Esophagus squamous epithelium (tissue), 5 donors: ENCODE measurements around the gene CALHM3. TPM values are rescaled to one million over a fixed set of nuclear protein-coding genes. Genes with fewer than 3 reads are reported as not detected.
"Not testable (repeated sequence)": the region's sequence is repeated elsewhere in the genome, so short reads cannot be mapped to it uniquely, and the experiment has no call there.

Experiments
- DNase-seq: peaks from one replicate; lab custom pipeline; 2025; lab: John Stamatoyannopoulos, UW
- H3K27ac ChIP-seq, 4 donors: fragments of 200-600 bp; sonication (generic); one replicate each; pipeline ENCODE4 v1.5.1; 2016 to 2019; ENCODE audit warnings: mild to moderate bottlenecking in 1 of 4
- H3K27me3 ChIP-seq, 4 donors: fragments of 200-600 bp; sonication (generic); 1 replicate in 3 of 4; 2 replicates in 1 of 4; pipeline versions ENCODE4 v1.5.1 to v1.6.0; 2017 to 2021; ENCODE audit warnings: antibody characterized with exemption in 1 of 4
- H3K36me3 ChIP-seq, 3 donors: fragments of 200-600 bp; sonication (generic); one replicate each; pipeline ENCODE4 v1.5.1; 2016 to 2019
- H3K4me1 ChIP-seq, 3 donors: fragments of 200-600 bp; sonication (generic); one replicate each; pipeline ENCODE4 v1.5.1; 2017 to 2019
- H3K4me3 ChIP-seq, 4 donors: fragments of 200-600 bp; sonication (generic); 1 replicate in 3 of 4; 2 replicates in 1 of 4; pipeline ENCODE4 v1.5.1; 2016 to 2019; ENCODE audit warnings: mild to moderate bottlenecking in 2 of 4, moderate library complexity in 1 of 4
- H3K9me3 ChIP-seq, 3 donors: fragments of 200-600 bp; sonication (generic); one replicate each; pipeline ENCODE4 v1.5.1; 2016 to 2019
- POLR2A ChIP-seq, 4 donors: fragments of 450-650 bp; IDR thresholded peaks; one replicate each; pipeline ENCODE4 v1.6.1; 2017; ENCODE audit warnings: antibody characterized with exemption in 4 of 4, mild to moderate bottlenecking in 4 of 4, moderate library complexity in 3 of 4
- WGBS, 2 donors: methylation state at CpG; one replicate each; pipeline ENCODE4 v1.1.5; 2018; 5-methylcytosine and 5-hydroxymethylcytosine counted together
- intact Hi-C: fragments of 100-400 bp; cut with DNase I; formaldehyde crosslinking; loops from one replicate; pipeline ENCODE4 v1.15.0; 2022
- total RNA-seq, 4 donors: library from RNA; depleted of rRNA; stranded (reverse); fragments of >200 nt; gene quantifications; one replicate each; pipeline ENCODE4 v1.1.0, GENCODE V29; 2016
- TF ChIP-seq, protein P1 (sequence below), 6 experiments: fragments of 450-650 bp in 4 of 6; fragments of 200-600 bp in 2 of 6; sonication (generic) in 2 of 6; IDR thresholded peaks; one replicate each; pipeline ENCODE4 v1.5.1; 2016 to 2019; ENCODE audit warnings: antibody characterized with exemption in 6 of 6, mild to moderate bottlenecking in 4 of 6, moderate library complexity in 4 of 6
- donor health status: DM: yes; HTN: yes; CAD: no.

The CALHM3 gene, protein sequence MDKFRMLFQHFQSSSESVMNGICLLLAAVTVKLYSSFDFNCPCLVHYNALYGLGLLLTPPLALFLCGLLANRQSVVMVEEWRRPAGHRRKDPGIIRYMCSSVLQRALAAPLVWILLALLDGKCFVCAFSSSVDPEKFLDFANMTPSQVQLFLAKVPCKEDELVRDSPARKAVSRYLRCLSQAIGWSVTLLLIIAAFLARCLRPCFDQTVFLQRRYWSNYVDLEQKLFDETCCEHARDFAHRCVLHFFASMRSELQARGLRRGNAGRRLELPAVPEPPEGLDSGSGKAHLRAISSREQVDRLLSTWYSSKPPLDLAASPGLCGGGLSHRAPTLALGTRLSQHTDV
- total RNA-seq, result not detected

GRCh38 chr10:103479135-103479534 is at the start of gene CALHM3:
TSS of gene CALHM3 (minus strand) at chr10:103479240. CDS start at chr10:103479032, 208 bp downstream.
- Histone ChIP-seq H3K4me1 (peaks cover 0 to 17% (median 6%) of the 10 kb centered on the region in 3 donors), H3K27me3 (no peaks in the 10 kb centered on the region), H3K27ac (no peak within 1 kb of the TSS), H3K36me3 (no peaks in the 10 kb centered on the region), H3K9me3 (no peaks in the 10 kb centered on the region), H3K4me3 (no peak within 1 kb of the TSS)
- WGBS, 2 donors, result no CpG with 5 or more reads among the region's 7 CpGs
- DNase-seq, result no peak
- intact Hi-C loops, result no loop called here
- TF ChIP-seq POLR2A (IDR thresholded peaks at IDR 0.05), result no peak
- TF ChIP-seq, protein P1, sequence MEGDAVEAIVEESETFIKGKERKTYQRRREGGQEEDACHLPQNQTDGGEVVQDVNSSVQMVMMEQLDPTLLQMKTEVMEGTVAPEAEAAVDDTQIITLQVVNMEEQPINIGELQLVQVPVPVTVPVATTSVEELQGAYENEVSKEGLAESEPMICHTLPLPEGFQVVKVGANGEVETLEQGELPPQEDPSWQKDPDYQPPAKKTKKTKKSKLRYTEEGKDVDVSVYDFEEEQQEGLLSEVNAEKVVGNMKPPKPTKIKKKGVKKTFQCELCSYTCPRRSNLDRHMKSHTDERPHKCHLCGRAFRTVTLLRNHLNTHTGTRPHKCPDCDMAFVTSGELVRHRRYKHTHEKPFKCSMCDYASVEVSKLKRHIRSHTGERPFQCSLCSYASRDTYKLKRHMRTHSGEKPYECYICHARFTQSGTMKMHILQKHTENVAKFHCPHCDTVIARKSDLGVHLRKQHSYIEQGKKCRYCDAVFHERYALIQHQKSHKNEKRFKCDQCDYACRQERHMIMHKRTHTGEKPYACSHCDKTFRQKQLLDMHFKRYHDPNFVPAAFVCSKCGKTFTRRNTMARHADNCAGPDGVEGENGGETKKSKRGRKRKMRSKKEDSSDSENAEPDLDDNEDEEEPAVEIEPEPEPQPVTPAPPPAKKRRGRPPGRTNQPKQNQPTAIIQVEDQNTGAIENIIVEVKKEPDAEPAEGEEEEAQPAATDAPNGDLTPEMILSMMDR (IDR thresholded peaks at IDR 0.05), result no peak

GRCh38 chr10:103528549-103528948 is 49.5 kb upstream of the CALHM3 start:
- peaks cover 0 to 7% (median 0%) of the 10 kb centered on the region in 3 donors for H3K9me3 ChIP-seq
- no peak for DNase-seq
- no peaks in the 10 kb centered on the region for H3K27me3 ChIP-seq
- TF ChIP-seq, protein P1 (IDR thresholded peaks at IDR 0.05), result no peak
- TF ChIP-seq POLR2A (IDR thresholded peaks at IDR 0.05), result no peak
- intact Hi-C loops, result no loop called here
- no peak overlapping the region for H3K27ac ChIP-seq
- H3K4me1 ChIP-seq, result no peaks in the 10 kb centered on the region
- no peaks in the 10 kb centered on the region for H3K36me3 ChIP-seq
- H3K4me3 ChIP-seq, result no peak overlapping the region

DNA sequence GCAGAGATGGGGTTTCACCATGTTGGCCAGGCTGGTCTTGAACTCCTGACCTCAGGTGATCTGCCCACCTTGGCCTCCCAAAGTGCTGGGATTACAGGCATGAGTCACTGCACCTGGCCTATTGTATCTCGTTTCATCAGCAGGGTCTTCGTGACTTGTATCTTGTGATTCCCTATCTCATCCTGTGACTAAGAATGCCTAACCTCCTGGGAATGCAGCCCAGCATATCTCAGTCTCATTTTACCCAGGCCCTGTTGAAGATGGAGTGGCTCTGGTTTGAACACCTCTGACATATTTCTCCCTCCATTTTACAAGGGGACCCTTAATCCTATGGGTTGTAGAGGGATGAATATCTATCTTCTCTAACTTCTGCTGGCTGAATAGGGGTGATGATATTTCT is 48.4 kb upstream of the CALHM3 start:
- H3K4me3 ChIP-seq, H3K36me3 ChIP-seq, H3K27ac ChIP-seq, H3K4me1 ChIP-seq, intact Hi-C loops, H3K27me3 ChIP-seq, DNase-seq, H3K9me3 ChIP-seq: not testable (repeated sequence)
- 24 to 38% methylated on average over 2 of the region's 2 CpGs for WGBS, 2 donors

DNA sequence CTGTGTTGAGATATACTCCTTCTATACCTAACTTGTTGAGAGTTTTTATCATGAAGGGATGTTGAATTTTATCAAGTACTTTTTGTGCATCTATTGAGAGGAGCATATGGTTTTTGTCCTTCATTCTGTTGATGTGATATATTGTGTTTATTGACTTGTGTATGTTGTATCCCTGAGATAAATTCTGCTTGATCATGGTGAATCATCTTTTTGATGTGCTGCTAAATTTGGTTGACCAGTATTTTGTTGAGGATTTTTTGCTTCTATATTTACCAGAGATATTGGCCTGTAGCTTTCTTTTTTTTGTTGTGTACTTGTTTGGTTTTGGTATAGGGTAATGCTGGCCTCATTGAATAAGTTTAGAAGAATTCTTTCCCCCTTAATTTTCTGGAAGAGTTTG is 46.9 kb upstream of the CALHM3 start:
- no peaks in the 10 kb centered on the region for H3K27me3 ChIP-seq
- no peak overlapping the region for H3K27ac ChIP-seq
- H3K4me1 ChIP-seq, result no peaks in the 10 kb centered on the region
- TF ChIP-seq, protein P1 (IDR thresholded peaks at IDR 0.05), result no peak
- no peaks in the 10 kb centered on the region for H3K36me3 ChIP-seq
- peaks cover 0 to 7% (median 0%) of the 10 kb centered on the region in 3 donors for H3K9me3 ChIP-seq
- no peak for DNase-seq
- H3K4me3 ChIP-seq, result no peak overlapping the region
- intact Hi-C loops, result no loop called here

- intact Hi-C loops, result no loop called here
- Histone ChIP-seq H3K36me3 (no peaks in the 10 kb centered on the region), H3K4me1 (no peaks in the 10 kb centered on the region), H3K27ac (no peak overlapping the region), H3K9me3 (no peaks in the 10 kb centered on the region), H3K4me3 (no peak overlapping the region), H3K27me3 (no peaks in the 10 kb centered on the region)
- 79 to 83% methylated on average over 4 of the region's 4 CpGs for WGBS, 2 donors
- TF ChIP-seq, protein P1 (IDR thresholded peaks at IDR 0.05), result no peak
- no peak for TF ChIP-seq POLR2A (IDR thresholded peaks at IDR 0.05)
- no peak for DNase-seq
Observed at GRCh38 chr10:103523683-103524082, 44.6 kb upstream of the CALHM3 start.

DNA sequence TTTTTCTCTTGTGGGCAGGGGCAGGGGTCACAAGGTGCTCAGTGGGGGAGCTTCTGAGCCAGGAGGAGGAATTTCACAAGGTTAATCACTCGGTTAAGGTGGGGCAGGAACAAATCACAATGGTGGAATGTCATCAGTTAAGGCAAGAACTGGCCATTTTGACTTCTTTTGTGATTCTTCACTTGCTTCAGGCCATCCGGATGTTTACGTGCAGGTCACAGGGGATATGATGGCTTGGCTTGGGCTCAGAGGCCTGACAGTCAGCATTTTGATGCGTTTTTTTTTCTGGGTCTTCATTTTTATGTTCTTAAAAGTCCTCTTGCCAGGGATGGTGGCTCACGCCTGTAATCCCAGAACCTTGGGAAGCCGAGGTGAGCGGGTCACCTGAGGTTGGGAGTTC is 43.0 kb upstream of the CALHM3 start:
- H3K27me3 ChIP-seq, intact Hi-C loops, H3K27ac ChIP-seq, H3K36me3 ChIP-seq, H3K4me3 ChIP-seq, H3K4me1 ChIP-seq, DNase-seq, H3K9me3 ChIP-seq: not testable (repeated sequence)
- WGBS, 2 donors, result 70 to 83% methylated on average over 1 to 6 of the region's 7 CpGs
